ENCODE results near the gene MRM1. TPM values are rescaled to one million over a fixed set of nuclear protein-coding genes. Genes with fewer than 3 reads are reported as not detected.

Gene MRM1
- total and polyA plus RNA-seq, 9 of the 15 experiments (the other 6 are each of a cell fraction or from before 2014, with no cell fraction given), result 0.61 to 28.4 (median 21.5) TPM

DNA sequence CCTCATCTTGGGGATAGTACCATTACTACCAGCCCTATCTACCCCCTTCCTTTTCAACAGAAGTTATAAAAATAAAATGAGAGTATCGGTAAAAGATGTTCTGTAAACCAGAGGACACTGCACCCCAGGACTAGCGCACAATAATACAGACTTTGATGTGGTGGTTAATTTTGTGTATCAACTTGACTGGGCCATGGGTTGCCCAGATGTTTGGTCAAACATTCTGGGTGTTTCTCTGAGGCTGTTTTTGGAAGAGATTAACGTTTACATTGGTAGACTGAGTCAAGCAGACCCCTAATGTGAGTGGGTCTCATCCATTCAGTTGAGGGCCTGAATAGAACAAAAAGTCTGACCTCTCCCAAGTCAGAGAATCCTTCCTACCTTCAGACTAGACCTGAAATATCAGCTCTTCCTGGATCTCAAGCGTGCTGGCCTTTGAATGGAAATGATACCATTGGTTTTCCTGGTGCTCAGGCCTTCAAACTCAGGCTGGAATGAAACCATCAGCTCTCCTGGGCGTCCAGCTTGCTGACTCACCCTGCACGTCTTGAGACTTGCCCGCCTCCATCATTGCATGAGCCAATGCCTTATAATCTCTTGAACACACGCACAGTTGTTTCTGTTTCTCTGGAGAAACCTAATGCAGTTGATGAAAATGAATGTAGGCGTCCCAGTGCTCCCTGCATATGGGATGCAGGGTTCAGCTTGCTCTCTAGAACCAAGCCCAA, 10.1 kb downstream of the MRM1 start (continued):
- TF ChIP-seq ZNF324 (CRISPR knock-in tag; IDR thresholded peaks at IDR 0.05), result no peak
- no peak for TF ChIP-seq FOXJ3 (CRISPR knock-in tag; IDR thresholded peaks at IDR 0.05)
- TF ChIP-seq, protein P1, sequence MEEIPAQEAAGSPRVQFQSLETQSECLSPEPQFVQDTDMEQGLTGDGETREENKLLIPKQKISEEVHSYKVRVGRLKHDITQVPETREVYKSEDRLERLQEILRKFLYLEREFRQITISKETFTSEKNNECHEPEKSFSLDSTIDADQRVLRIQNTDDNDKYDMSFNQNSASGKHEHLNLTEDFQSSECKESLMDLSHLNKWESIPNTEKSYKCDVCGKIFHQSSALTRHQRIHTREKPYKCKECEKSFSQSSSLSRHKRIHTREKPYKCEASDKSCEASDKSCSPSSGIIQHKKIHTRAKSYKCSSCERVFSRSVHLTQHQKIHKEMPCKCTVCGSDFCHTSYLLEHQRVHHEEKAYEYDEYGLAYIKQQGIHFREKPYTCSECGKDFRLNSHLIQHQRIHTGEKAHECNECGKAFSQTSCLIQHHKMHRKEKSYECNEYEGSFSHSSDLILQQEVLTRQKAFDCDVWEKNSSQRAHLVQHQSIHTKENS (CRISPR knock-in tag; IDR thresholded peaks at IDR 0.05), result no peak
- TF ChIP-seq, protein P2, sequence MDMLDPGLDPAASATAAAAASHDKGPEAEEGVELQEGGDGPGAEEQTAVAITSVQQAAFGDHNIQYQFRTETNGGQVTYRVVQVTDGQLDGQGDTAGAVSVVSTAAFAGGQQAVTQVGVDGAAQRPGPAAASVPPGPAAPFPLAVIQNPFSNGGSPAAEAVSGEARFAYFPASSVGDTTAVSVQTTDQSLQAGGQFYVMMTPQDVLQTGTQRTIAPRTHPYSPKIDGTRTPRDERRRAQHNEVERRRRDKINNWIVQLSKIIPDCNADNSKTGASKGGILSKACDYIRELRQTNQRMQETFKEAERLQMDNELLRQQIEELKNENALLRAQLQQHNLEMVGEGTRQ (CRISPR knock-in tag; IDR thresholded peaks at IDR 0.05), result no peak
- TF ChIP-seq ZNF274 (IDR thresholded peaks at IDR 0.05; ENCODE audit: borderline replicate concordance, low read depth, low read length), result no peak
- TF ChIP-seq, protein P3, sequence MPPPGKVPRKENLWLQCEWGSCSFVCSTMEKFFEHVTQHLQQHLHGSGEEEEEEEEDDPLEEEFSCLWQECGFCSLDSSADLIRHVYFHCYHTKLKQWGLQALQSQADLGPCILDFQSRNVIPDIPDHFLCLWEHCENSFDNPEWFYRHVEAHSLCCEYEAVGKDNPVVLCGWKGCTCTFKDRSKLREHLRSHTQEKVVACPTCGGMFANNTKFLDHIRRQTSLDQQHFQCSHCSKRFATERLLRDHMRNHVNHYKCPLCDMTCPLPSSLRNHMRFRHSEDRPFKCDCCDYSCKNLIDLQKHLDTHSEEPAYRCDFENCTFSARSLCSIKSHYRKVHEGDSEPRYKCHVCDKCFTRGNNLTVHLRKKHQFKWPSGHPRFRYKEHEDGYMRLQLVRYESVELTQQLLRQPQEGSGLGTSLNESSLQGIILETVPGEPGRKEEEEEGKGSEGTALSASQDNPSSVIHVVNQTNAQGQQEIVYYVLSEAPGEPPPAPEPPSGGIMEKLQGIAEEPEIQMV (tag; conservative IDR thresholded peaks at IDR 0.05; ENCODE audit: low read depth), result no peak
- TF ChIP-seq ZNF668 (CRISPR knock-in tag; IDR thresholded peaks at IDR 0.05), result no peak
- peak; percentile 89 for TF ChIP-seq ZNF316 (IDR thresholded peaks at IDR 0.05)
- TF ChIP-seq, protein P4, sequence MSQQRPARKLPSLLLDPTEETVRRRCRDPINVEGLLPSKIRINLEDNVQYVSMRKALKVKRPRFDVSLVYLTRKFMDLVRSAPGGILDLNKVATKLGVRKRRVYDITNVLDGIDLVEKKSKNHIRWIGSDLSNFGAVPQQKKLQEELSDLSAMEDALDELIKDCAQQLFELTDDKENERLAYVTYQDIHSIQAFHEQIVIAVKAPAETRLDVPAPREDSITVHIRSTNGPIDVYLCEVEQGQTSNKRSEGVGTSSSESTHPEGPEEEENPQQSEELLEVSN (IDR thresholded peaks at IDR 0.05; ENCODE audit: borderline replicate concordance in 1 of 2, extremely low read depth in 1 of 2, insufficient read depth in 1 of 2, insufficient read length in 1 of 2, low read depth in 1 of 2, low read length in 1 of 2, poor library complexity in 1 of 2, severe bottlenecking in 1 of 2), result peak in 1 of 2 experiments; percentile 20
- TF ChIP-seq, protein P5, sequence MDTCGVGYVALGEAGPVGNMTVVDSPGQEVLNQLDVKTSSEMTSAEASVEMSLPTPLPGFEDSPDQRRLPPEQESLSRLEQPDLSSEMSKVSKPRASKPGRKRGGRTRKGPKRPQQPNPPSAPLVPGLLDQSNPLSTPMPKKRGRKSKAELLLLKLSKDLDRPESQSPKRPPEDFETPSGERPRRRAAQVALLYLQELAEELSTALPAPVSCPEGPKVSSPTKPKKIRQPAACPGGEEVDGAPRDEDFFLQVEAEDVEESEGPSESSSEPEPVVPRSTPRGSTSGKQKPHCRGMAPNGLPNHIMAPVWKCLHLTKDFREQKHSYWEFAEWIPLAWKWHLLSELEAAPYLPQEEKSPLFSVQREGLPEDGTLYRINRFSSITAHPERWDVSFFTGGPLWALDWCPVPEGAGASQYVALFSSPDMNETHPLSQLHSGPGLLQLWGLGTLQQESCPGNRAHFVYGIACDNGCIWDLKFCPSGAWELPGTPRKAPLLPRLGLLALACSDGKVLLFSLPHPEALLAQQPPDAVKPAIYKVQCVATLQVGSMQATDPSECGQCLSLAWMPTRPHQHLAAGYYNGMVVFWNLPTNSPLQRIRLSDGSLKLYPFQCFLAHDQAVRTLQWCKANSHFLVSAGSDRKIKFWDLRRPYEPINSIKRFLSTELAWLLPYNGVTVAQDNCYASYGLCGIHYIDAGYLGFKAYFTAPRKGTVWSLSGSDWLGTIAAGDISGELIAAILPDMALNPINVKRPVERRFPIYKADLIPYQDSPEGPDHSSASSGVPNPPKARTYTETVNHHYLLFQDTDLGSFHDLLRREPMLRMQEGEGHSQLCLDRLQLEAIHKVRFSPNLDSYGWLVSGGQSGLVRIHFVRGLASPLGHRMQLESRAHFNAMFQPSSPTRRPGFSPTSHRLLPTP (IDR thresholded peaks at IDR 0.05; ENCODE audit: borderline replicate concordance, extremely low read depth, insufficient read length), result no peak
- TF ChIP-seq, protein P6, sequence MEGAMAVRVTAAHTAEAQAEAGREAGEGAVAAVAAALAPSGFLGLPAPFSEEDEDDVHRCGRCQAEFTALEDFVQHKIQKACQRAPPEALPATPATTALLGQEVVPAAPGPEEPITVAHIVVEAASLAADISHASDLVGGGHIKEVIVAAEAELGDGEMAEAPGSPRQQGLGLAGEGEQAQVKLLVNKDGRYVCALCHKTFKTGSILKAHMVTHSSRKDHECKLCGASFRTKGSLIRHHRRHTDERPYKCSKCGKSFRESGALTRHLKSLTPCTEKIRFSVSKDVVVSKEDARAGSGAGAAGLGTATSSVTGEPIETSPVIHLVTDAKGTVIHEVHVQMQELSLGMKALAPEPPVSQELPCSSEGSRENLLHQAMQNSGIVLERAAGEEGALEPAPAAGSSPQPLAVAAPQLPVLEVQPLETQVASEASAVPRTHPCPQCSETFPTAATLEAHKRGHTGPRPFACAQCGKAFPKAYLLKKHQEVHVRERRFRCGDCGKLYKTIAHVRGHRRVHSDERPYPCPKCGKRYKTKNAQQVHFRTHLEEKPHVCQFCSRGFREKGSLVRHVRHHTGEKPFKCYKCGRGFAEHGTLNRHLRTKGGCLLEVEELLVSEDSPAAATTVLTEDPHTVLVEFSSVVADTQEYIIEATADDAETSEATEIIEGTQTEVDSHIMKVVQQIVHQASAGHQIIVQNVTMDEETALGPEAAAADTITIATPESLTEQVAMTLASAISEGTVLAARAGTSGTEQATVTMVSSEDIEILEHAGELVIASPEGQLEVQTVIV (CRISPR knock-in tag; IDR thresholded peaks at IDR 0.05; ENCODE audit: borderline replicate concordance), result no peak
- TF ChIP-seq, protein P7, sequence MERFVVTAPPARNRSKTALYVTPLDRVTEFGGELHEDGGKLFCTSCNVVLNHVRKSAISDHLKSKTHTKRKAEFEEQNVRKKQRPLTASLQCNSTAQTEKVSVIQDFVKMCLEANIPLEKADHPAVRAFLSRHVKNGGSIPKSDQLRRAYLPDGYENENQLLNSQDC (CRISPR knock-in tag; IDR thresholded peaks at IDR 0.05), result no peak
- 0 out of 2 replicates have a peak, but pooled peaks have one; percentile 22 for TF ChIP-seq TEAD4 (IDR thresholded peaks at IDR 0.05; ENCODE audit: low read length)
- TF ChIP-seq TEAD4 (CRISPR knock-in tag; IDR thresholded peaks at IDR 0.05; ENCODE audit: borderline replicate concordance), result no peak
